K562 (cell line): Measurements from ENCODE around the gene HNRNPK. TPM values are rescaled to one million over a fixed set of nuclear protein-coding genes. Genes with fewer than 3 reads are reported as not detected.

ENCODE experiments used
- CC2D1A ChIP-seq: fragments of 450-650 bp; IDR thresholded peaks from 2 replicates; pipeline ENCODE4 v1.6.1; 2017; ENCODE audit warnings: mild to moderate bottlenecking
- CXXC5 ChIP-seq: fragments of 250-450 bp; sonication (Bioruptor Pico); IDR thresholded peaks from 2 replicates; pipeline ENCODE4 v1.8.0; 2022; ENCODE audit warnings: inconsistent platforms, mild to moderate bottlenecking, moderate library complexity
- EWSR1 ChIP-seq: fragments of 450-650 bp; IDR thresholded peaks from 2 replicates; pipeline ENCODE4 v1.6.1; 2018; ENCODE audit warnings: borderline replicate concordance, mild to moderate bottlenecking, low read depth, moderate library complexity; ENCODE audit not compliant: partially characterized antibody
- HDAC8 ChIP-seq: fragments of 450-650 bp; IDR thresholded peaks from 2 replicates; pipeline ENCODE4 v1.6.1; 2016; ENCODE audit warnings: mild to moderate bottlenecking, missing genetic modification characterization, moderate library complexity, missing compliant biosample characterization
- KLF10 ChIP-seq: fragments of 250-450 bp; sonication (Bioruptor Pico); IDR thresholded peaks from 2 replicates; pipeline ENCODE4 v1.6.1; 2021; ENCODE audit warnings: matching md5 sums
- PPARD ChIP-seq: fragments of 250-450 bp; sonication (Bioruptor Pico); IDR thresholded peaks from 2 replicates; pipeline ENCODE4 v1.8.0; 2022; ENCODE audit warnings: inconsistent platforms, mild to moderate bottlenecking, moderate library complexity
- RB1 ChIP-seq: fragments of 450-650 bp; IDR thresholded peaks from 2 replicates; pipeline ENCODE4 v1.6.1; 2017; ENCODE audit warnings: low read depth, mild to moderate bottlenecking
- RBM25 ChIP-seq: fragments of 200-400 bp; formaldehyde crosslinking; IDR thresholded peaks from 2 replicates; pipeline ENCODE4 v1.6.1; 2018; ENCODE audit warnings: low read length, low read depth, moderate library complexity; ENCODE audit not compliant: severe bottlenecking
- RFX5 ChIP-seq: IDR thresholded peaks from 2 replicates; pipeline ENCODE4 v1.6.1; 2011; ENCODE audit warnings: low read depth, mild to moderate bottlenecking, improper control_type of control experiment, low read length
- RHOXF2B ChIP-seq: fragments of 250-450 bp; sonication (Bioruptor Pico); conservative IDR thresholded peaks from 2 replicates; pipeline ENCODE4 v1.5.1; 2021
- SLC30A9 ChIP-seq: fragments of 250-450 bp; sonication (Bioruptor Pico); IDR thresholded peaks from 2 replicates; pipeline ENCODE4 v1.8.0; 2022; ENCODE audit warnings: mild to moderate bottlenecking, moderate library complexity
- TCF7 ChIP-seq: sonication (generic); IDR thresholded peaks from 2 replicates; pipeline ENCODE4 v1.6.1; 2016; ENCODE audit warnings: antibody characterized with exemption, borderline replicate concordance
- TGIF2 ChIP-seq: sonication (generic); formaldehyde crosslinking; IDR thresholded peaks from 2 replicates; pipeline ENCODE4 v1.8.1; 2022; ENCODE audit warnings: mild to moderate bottlenecking, missing genetic modification reagents, moderate library complexity
- ZNF274 ChIP-seq: IDR thresholded peaks from 2 replicates; pipeline ENCODE4 v1.6.1; 2011; ENCODE audit warnings: low read depth, mild to moderate bottlenecking, low read length, moderate library complexity, borderline replicate concordance
- ZNF431 ChIP-seq: sonication (generic); formaldehyde crosslinking; IDR thresholded peaks from 2 replicates; pipeline ENCODE4 v1.8.0; 2022; ENCODE audit warnings: mild to moderate bottlenecking, missing genetic modification reagents
- ZNF507 ChIP-seq: conservative IDR thresholded peaks from 2 replicates; pipeline ENCODE4 v1.6.1; 2017; ENCODE audit warnings: missing genetic modification characterization, missing compliant biosample characterization
- ZNF764 ChIP-seq: fragments of 250-450 bp; sonication (Bioruptor Pico); IDR thresholded peaks from 2 replicates; pipeline ENCODE4 v1.4.0; 2020; ENCODE audit warnings: low read depth, mild to moderate bottlenecking, moderate library complexity
- ZSCAN32 ChIP-seq: fragments of 450-650 bp; formaldehyde crosslinking; IDR thresholded peaks from 2 replicates; pipeline ENCODE4 v1.4.0; 2020; ENCODE audit warnings: mild to moderate bottlenecking, moderate library complexity
- polyA plus RNA-seq, 8 experiments: library from polyadenylated mRNA; depleted of rRNA in 4 of 8; stranded (reverse) in 5 of 8; unstranded in 3 of 8; fragments of >200 nt; fragmentation: Nextera tagmentation in 2 of 8; fragmentation: Illumina TruSeq in 1 of 8; extraction: Ambion mirVana in 2 of 8; extraction: Trizol in 1 of 8; gene quantifications; 2 replicates each; pipeline versions ENCODE4 v1.2.1 to v1.2.3, GENCODE V29; 2011 to 2014; ENCODE audit warnings: inconsistent platforms in 1 of 8, missing spikeins in 1 of 8
- total RNA-seq, 7 experiments: library from RNA; depleted of rRNA in 6 of 7; stranded (reverse); fragments of >200 nt in 6 of 7; fragmentation: Illumina TruSeq in 2 of 7; extraction: Trizol in 2 of 7; gene quantifications; 2 replicates each; pipeline versions ENCODE4 v1.2.1 to v1.2.3, GENCODE V29; 2011 to 2021; ENCODE audit warnings: low replicate concordance in 1 of 7
- TF ChIP-seq, protein P1 (sequence below): fragments of 250-450 bp; sonication (Bioruptor Pico); IDR thresholded peaks from 2 replicates; pipeline ENCODE4 v1.4.0; 2020
- TF ChIP-seq, protein P2 (sequence below): sonication (generic); formaldehyde crosslinking; IDR thresholded peaks from 2 replicates; pipeline ENCODE4 v1.8.0; 2022; ENCODE audit warnings: mild to moderate bottlenecking, missing genetic modification reagents, borderline replicate concordance
- TF ChIP-seq, protein P3 (sequence below): IDR thresholded peaks from 2 replicates; pipeline ENCODE4 v1.6.1; 2014; ENCODE audit warnings: antibody characterized with exemption
- TF ChIP-seq, protein P4 (sequence below): sonication (generic); formaldehyde crosslinking; IDR thresholded peaks from 2 replicates; pipeline ENCODE4 v1.9.0; 2022; ENCODE audit warnings: mild to moderate bottlenecking, missing genetic modification reagents
- TF ChIP-seq, protein P5 (sequence below): sonication (generic); formaldehyde crosslinking; IDR thresholded peaks from 2 replicates; pipeline ENCODE4 v1.8.0; 2022; ENCODE audit warnings: missing genetic modification reagents, mild to moderate bottlenecking, borderline replicate concordance

The HNRNPK gene
- total and polyA plus RNA-seq, 9 of the 15 experiments (the other 6 are each of a cell fraction or from before 2014, with no cell fraction given) = 224 to 883 (median 618) TPM

DNA sequence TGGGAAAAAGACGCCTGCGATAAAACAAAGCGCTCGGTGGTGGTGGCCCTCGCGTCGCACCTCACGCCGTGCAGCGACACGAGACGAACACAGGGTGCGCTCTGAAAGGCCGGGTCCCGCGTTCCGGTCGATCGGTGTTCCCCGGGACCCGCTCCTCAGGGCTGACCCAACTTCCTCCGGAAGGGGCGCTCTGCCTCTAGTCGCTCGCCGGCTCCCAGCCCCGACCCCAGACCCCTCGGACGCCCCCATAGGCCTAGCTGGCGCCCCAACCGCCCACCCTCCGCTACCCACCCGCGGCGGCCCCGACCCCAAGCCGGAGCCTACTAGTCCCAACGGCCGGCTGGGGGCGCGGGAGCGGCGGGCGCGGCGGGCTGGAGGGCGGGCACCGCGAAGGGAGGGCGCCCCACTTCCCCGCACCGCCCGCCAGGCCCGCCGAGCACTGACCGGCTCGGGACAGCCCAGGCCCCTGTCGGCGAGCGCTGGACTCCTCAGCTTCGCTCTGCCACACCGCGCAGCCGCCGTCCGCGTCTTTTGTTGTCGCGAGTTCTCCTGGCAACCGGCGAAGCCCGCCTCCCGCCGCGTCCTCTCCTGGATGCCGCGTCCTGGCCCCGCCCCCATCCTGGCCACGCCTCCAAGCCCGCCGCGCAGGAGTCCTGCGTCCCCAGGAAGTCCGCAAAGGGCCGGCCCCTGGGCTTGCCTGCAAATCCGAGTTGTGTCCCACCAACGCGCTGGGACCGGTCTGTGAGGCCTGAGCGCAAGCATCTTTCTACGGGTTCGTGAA, 58.9 kb downstream of the HNRNPK start, which contains the start of gene KIF27 (continued):
- TF ChIP-seq, protein P1, sequence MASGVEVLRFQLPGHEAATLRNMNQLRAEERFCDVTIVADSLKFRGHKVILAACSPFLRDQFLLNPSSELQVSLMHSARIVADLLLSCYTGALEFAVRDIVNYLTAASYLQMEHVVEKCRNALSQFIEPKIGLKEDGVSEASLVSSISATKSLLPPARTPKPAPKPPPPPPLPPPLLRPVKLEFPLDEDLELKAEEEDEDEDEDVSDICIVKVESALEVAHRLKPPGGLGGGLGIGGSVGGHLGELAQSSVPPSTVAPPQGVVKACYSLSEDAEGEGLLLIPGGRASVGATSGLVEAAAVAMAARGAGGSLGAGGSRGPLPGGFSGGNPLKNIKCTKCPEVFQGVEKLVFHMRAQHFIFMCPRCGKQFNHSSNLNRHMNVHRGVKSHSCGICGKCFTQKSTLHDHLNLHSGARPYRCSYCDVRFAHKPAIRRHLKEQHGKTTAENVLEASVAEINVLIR = no peak
- TF ChIP-seq PPARD (CRISPR knock-in tag) (no peak), ZNF764 (CRISPR knock-in tag) (no peak), ZNF431 (peak; percentile 78), ZNF274 (no peak), HDAC8 (no peak), RFX5 (no peak), TGIF2 (CRISPR knock-in tag) (no peak), KLF10 (CRISPR knock-in tag) (no peak), EWSR1 (no peak), ZSCAN32 (CRISPR knock-in tag) (no peak), ZNF507 (tag) (no peak), RB1 (no peak), SLC30A9 (CRISPR knock-in tag) (no peak), CXXC5 (CRISPR knock-in tag) (peak; percentile 80), TCF7 (no peak), RBM25 (no peak), RHOXF2B (CRISPR knock-in tag) (no peak), CC2D1A (no peak)
- TF ChIP-seq, protein P2, sequence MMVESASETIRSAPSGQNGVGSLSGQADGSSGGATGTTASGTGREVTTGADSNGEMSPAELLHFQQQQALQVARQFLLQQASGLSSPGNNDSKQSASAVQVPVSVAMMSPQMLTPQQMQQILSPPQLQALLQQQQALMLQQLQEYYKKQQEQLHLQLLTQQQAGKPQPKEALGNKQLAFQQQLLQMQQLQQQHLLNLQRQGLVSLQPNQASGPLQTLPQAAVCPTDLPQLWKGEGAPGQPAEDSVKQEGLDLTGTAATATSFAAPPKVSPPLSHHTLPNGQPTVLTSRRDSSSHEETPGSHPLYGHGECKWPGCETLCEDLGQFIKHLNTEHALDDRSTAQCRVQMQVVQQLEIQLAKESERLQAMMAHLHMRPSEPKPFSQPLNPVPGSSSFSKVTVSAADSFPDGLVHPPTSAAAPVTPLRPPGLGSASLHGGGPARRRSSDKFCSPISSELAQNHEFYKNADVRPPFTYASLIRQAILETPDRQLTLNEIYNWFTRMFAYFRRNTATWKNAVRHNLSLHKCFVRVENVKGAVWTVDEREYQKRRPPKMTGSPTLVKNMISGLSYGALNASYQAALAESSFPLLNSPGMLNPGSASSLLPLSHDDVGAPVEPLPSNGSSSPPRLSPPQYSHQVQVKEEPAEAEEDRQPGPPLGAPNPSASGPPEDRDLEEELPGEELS (CRISPR knock-in tag) = peak; percentile 86; the same call in 1 of the 2 replicates
- TF ChIP-seq, protein P3, sequence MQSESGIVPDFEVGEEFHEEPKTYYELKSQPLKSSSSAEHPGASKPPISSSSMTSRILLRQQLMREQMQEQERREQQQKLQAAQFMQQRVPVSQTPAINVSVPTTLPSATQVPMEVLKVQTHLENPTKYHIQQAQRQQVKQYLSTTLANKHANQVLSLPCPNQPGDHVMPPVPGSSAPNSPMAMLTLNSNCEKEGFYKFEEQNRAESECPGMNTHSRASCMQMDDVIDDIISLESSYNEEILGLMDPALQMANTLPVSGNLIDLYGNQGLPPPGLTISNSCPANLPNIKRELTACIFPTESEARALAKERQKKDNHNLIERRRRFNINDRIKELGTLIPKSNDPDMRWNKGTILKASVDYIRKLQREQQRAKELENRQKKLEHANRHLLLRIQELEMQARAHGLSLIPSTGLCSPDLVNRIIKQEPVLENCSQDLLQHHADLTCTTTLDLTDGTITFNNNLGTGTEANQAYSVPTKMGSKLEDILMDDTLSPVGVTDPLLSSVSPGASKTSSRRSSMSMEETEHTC = no peak
- TF ChIP-seq, protein P4, sequence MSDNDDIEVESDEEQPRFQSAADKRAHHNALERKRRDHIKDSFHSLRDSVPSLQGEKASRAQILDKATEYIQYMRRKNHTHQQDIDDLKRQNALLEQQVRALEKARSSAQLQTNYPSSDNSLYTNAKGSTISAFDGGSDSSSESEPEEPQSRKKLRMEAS = peak; percentile 96
- TF ChIP-seq, protein P5, sequence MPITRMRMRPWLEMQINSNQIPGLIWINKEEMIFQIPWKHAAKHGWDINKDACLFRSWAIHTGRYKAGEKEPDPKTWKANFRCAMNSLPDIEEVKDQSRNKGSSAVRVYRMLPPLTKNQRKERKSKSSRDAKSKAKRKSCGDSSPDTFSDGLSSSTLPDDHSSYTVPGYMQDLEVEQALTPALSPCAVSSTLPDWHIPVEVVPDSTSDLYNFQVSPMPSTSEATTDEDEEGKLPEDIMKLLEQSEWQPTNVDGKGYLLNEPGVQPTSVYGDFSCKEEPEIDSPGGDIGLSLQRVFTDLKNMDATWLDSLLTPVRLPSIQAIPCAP (CRISPR knock-in tag) = peak; percentile 65; the same call in 1 of the 2 replicates
